NCI-H2196 treated with DMSO at 0.1 percent for 48 hours (cell line): ENCODE data around the gene PCDHGB1.
"Not testable (repeated sequence)": the region's sequence is repeated elsewhere in the genome, so short reads cannot be mapped to it uniquely, and the experiment has no call there.

Experiments
- DNase-seq: peaks from one replicate; lab custom pipeline; 2025; ENCODE audit not compliant: unreplicated experiment; lab: John Stamatoyannopoulos, UW

The PCDHGB1 gene

DNA sequence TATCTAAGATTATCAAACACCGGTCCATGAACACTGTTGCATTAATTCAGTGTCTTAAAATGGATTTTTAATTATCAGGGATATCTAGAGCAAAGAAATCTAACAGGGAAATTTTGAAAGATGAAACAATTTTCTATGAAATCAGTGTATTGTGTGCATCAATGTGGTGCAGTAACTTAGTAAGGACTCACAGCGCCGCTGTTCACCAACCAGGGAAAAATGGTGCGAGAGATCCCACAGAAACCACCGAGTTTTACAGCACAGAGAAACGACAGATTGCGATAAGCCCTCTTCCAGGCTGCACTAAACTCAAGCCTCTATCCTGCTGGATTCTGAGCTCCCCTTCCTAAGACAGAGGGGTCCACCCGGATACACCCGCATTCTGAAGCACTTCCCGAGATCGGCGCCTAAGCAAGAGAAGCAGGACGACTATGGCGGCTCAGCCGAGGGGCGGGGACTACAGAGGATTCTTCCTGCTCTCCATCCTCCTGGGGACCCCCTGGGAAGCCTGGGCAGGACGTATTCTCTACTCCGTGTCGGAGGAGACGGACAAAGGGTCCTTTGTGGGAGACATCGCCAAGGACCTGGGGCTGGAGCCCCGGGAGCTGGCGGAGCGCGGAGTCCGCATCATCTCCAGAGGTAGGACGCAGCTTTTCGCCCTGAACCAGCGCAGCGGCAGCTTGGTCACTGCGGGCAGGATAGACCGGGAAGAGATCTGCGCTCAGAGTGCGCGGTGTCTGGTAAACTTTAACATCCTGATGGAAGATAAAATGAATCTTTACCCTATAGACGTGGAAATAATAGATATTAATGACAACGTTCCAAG, 32.8 kb downstream of the PCDHGB1 start, which contains the start of gene PCDHGA7:
Gene PCDHGA7 (plus strand): TSS at position 274 of the 826 bp plus-strand sequence. CDS start 158 bp downstream, at position 432.
- no peak for DNase-seq

- no peak for DNase-seq
These were observed 33.4 kb downstream of the PCDHGB1 start for GRCh38 chr5:141383345-141383744.

GRCh38 chr5:141384471-141385267, 34.8 kb downstream of the PCDHGB1 start:
- no peak for DNase-seq

DNA sequence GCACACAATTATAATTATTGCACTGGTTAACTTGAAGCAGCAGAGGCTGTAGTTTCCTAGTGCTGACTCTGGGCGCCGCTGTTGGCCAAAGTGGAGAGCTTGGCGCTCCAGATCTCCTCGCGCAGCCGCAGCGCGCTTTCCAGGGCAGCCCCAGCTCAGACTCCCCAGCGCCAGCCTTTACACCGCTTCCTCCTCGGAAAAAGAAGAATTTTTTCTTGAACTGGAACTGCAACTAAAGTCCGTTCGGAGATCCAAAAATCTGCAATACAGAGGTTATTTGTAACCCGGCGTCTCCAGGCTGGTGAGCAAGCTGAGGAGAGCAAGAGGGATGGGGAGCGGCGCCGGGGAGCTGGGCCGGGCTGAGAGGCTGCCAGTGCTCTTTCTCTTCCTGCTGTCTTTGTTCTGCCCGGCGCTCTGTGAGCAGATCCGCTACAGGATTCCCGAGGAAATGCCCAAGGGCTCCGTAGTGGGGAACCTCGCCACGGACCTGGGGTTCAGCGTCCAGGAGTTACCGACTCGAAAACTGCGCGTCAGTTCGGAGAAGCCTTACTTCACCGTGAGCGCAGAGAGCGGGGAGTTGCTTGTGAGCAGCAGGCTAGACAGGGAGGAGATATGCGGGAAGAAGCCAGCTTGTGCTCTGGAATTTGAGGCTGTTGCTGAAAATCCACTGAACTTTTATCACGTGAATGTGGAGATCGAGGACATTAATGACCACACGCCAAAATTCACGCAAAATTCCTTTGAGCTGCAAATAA, 37.8 kb downstream of the PCDHGB1 start, which contains the start of gene PCDHGB4:
Gene PCDHGB4 (plus strand): TSS at position 142 of the 755 bp plus-strand sequence. CDS start 187 bp downstream, at position 329.
- DNase-seq, result not testable (repeated sequence)

GRCh38 chr5:141388661-141389060, 38.8 kb downstream of the PCDHGB1 start:
- DNase-seq, result no peak

GRCh38 chr5:141389153-141390042, 39.5 kb downstream of the PCDHGB1 start:
- DNase-seq, result no peak

GRCh38 chr5:141392429-141393198, 42.7 kb downstream of the PCDHGB1 start, which contains the start of gene PCDHGA8:
PCDHGA8 (plus strand) TSS chr5:141392633; CDS start chr5:141392814, 181 bp downstream.
- DNase-seq, result no peak

- no peak for DNase-seq
These were observed 43.4 kb downstream of the PCDHGB1 start for GRCh38 chr5:141393267-141393666.

DNA sequence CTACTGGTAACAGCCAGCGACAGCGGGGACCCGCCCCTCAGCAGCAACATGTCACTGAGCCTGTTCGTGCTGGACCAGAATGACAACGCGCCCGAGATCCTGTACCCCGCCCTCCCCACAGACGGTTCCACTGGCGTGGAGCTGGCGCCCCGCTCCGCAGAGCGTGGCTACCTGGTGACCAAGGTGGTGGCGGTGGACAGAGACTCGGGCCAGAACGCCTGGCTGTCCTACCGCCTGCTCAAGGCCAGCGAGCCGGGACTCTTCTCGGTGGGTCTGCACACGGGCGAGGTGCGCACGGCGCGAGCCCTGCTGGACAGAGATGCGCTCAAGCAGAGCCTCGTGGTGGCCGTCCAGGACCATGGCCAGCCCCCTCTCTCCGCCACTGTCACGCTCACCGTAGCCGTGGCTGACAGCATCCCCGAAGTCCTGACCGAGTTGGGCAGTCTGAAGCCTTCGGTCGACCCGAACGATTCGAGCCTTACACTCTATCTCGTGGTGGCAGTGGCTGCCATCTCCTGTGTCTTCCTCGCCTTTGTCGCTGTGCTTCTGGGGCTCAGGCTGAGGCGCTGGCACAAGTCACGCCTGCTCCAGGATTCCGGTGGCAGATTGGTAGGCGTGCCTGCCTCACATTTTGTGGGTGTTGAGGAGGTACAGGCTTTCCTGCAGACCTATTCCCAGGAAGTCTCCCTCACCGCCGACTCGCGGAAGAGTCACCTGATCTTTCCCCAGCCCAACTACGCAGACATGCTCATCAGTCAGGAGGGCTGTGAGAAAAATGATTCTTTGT, 44.7 kb downstream of the PCDHGB1 start:
- DNase-seq, result not testable (repeated sequence)

- not testable (repeated sequence) for DNase-seq
These were observed 48.1 kb downstream of the PCDHGB1 start, which contains the start of gene PCDHGB5 for GRCh38 chr5:141397756-141398551. PCDHGB5 (plus strand) TSS chr5:141397947; CDS start chr5:141398128, 181 bp downstream.

GRCh38 chr5:141398608-141399007, 48.7 kb downstream of the PCDHGB1 start:
- DNase-seq, result no peak

DNA sequence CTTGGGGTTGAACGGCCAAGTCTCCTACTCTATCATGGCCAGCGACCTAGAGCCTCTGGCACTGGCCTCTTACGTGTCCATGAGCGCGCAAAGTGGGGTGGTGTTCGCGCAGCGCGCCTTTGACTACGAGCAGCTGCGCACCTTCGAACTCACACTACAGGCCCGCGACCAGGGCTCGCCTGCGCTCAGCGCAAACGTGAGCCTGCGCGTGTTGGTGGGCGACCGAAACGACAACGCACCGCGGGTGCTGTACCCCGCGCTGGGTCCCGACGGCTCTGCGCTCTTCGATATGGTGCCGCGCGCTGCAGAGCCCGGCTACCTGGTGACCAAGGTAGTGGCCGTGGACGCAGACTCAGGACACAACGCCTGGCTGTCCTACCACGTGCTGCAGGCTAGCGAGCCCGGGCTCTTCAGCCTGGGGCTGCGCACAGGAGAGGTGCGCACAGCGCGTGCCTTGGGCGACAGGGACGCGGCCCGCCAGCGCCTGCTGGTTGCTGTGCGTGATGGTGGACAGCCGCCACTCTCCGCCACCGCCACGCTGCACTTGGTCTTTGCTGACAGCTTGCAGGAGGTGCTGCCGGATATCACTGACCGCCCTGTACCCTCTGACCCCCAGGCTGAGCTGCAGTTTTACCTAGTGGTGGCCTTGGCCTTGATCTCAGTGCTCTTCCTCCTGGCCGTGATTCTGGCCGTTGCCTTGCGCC, 49.8 kb downstream of the PCDHGB1 start:
- DNase-seq, result no peak
